Mesothelial cell of epicardium (in vitro differentiated cells): Measurements from ENCODE around the gene PGAM2. TPM values are rescaled to one million over a fixed set of nuclear protein-coding genes. Genes with fewer than 3 reads are reported as not detected.

Source experiments
- DNase-seq, 2 experiments: peaks; one replicate each; pipeline ENCODE4 v3.0.0; 2021; ENCODE audit warnings: low spot score in 2 of 2; ENCODE audit not compliant: unreplicated experiment in 2 of 2
- H3K27ac Mint-ChIP-seq: 2 replicates; pipeline ENCODE4 v1.8.0; 2021; ENCODE audit warnings: mixed read lengths
- H3K27me3 Mint-ChIP-seq: 2 replicates; pipeline ENCODE4 v1.8.0; 2021; ENCODE audit warnings: low read depth, mixed read lengths
- H3K36me3 Mint-ChIP-seq: 2 replicates; pipeline ENCODE4 v1.8.0; 2021; ENCODE audit warnings: mixed read lengths
- H3K4me1 Mint-ChIP-seq: 2 replicates; pipeline ENCODE4 v1.8.0; 2021; ENCODE audit warnings: mixed read lengths
- H3K4me3 Mint-ChIP-seq: 2 replicates; pipeline ENCODE4 v1.8.0; 2021; ENCODE audit warnings: mild to moderate bottlenecking, moderate library complexity, mixed read lengths
- H3K9me3 Mint-ChIP-seq: 2 replicates; pipeline ENCODE4 v1.8.0; 2021; ENCODE audit warnings: mixed read lengths
- total RNA-seq: library from RNA; stranded (reverse); gene quantifications from 3 replicates; pipeline ENCODE4 v1.2.1, GENCODE V29; 2021
- TF ChIP-seq, protein P1 (sequence below): fragments of 200-600 bp; sonication (generic); IDR thresholded peaks from one replicate; pipeline ENCODE4 v1.5.0; 2021; ENCODE audit warnings: antibody characterized with exemption; ENCODE audit not compliant: unreplicated experiment

Gene PGAM2
- total RNA-seq = 0.99 to 1.7 TPM (median 1.2 TPM) in 3 replicates

DNA sequence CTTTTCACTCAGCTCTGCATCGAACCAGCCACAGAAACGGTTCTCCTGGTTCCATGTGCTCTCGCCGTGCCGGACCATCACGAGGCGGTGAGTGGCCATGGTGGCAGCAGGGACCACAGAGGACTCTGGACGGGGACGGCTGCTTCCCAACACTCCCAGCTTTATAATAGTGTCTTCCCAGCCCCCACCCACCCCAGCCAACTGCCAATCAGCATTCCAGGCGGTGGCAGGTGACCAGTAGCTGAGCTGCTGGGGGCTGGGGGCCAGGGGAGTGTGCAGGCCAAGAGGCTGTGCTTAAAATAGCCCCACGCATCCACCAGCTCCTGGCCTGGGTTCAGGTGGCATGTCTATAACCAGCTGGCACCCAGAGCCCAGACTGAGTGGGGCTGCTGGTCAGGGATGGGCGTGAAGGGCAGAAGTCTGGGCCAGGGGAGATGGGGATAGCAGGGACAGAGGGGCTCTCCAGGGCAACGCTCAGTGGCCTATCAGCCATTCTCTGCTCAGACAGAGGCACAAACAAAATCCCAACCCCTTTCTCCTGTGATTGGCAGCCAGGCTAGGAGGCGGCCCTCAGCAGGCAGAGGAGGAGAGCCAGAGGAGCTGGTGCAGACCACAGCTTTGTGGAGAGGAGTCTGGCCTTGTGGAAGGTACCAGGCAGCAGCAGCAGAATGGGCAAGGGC, at the start of gene PGAM2:
Gene PGAM2, minus strand, starts transcription at position 137 of the 680 bp plus-strand sequence. Its CDS starts 38 bp downstream, at position 99.
- Mint-ChIP-seq H3K4me3 (no peak within 1 kb of the TSS), H3K9me3 (no peaks in the 10 kb centered on the region), H3K27me3 (peaks cover 9% of the 10 kb centered on the region), H3K4me1 (peaks cover 13% of the 10 kb centered on the region), H3K36me3 (no peaks in the 10 kb centered on the region), H3K27ac (no peak within 1 kb of the TSS)
- no peak for DNase-seq
- TF ChIP-seq, protein P1, sequence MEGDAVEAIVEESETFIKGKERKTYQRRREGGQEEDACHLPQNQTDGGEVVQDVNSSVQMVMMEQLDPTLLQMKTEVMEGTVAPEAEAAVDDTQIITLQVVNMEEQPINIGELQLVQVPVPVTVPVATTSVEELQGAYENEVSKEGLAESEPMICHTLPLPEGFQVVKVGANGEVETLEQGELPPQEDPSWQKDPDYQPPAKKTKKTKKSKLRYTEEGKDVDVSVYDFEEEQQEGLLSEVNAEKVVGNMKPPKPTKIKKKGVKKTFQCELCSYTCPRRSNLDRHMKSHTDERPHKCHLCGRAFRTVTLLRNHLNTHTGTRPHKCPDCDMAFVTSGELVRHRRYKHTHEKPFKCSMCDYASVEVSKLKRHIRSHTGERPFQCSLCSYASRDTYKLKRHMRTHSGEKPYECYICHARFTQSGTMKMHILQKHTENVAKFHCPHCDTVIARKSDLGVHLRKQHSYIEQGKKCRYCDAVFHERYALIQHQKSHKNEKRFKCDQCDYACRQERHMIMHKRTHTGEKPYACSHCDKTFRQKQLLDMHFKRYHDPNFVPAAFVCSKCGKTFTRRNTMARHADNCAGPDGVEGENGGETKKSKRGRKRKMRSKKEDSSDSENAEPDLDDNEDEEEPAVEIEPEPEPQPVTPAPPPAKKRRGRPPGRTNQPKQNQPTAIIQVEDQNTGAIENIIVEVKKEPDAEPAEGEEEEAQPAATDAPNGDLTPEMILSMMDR = no peak

GRCh38 chr7:44114586-44115310, 49.4 kb upstream of the PGAM2 start:
- Mint-ChIP-seq H3K4me3 (no peak overlapping the region), H3K9me3 (no peaks in the 10 kb centered on the region), H3K36me3 (peaks cover 35% of the 10 kb centered on the region), H3K27me3 (no peaks in the 10 kb centered on the region), H3K4me1 (peaks cover under 1% of the 10 kb centered on the region), H3K27ac (no peak overlapping the region)
- DNase-seq = no peak
- TF ChIP-seq, protein P1 = no peak

DNA sequence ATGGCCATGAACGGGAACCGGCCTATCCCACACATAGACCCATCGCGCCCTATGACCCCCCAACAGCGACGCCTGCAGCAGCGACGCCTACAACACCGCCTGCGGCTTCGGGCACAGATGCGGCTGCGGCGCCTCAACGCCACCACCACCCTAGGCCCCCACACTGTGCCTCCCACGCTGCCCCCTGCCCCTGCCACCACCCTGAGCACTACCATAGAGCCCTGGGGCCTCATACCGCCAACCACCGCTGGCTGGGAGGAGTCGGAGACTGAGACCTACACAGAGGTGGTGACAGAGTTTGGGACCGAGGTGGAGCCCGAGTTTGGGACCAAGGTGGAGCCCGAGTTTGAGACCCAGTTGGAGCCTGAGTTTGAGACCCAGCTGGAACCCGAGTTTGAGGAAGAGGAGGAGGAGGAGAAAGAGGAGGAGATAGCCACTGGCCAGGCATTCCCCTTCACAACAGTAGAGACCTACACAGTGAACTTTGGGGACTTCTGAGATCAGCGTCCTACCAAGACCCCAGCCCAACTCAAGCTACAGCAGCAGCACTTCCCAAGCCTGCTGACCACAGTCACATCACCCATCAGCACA, 48.5 kb upstream of the PGAM2 start:
- TF ChIP-seq, protein P1 = no peak
- DNase-seq = no peak
- no peak overlapping the region for H3K27ac Mint-ChIP-seq
- H3K4me1 Mint-ChIP-seq = no peaks in the 10 kb centered on the region
- no peaks in the 10 kb centered on the region for H3K27me3 Mint-ChIP-seq
- H3K36me3 Mint-ChIP-seq = peaks cover 27% of the 10 kb centered on the region
- H3K4me3 Mint-ChIP-seq = no peak overlapping the region
- no peaks in the 10 kb centered on the region for H3K9me3 Mint-ChIP-seq

GRCh38 chr7:44112997-44113763, 47.8 kb upstream of the PGAM2 start:
- Mint-ChIP-seq H3K27ac (no peak overlapping the region), H3K4me1 (no peaks in the 10 kb centered on the region), H3K4me3 (no peak overlapping the region), H3K36me3 (peaks cover 26% of the 10 kb centered on the region), H3K9me3 (no peaks in the 10 kb centered on the region), H3K27me3 (no peaks in the 10 kb centered on the region)
- no peak for DNase-seq
- TF ChIP-seq, protein P1 = no peak

GRCh38 chr7:44112231-44112996, 47.0 kb upstream of the PGAM2 start:
- no peak overlapping the region for H3K4me3 Mint-ChIP-seq
- H3K9me3 Mint-ChIP-seq = no peaks in the 10 kb centered on the region
- peaks cover 22% of the 10 kb centered on the region for H3K36me3 Mint-ChIP-seq
- no peak for DNase-seq
- H3K27ac Mint-ChIP-seq = no peak overlapping the region
- no peaks in the 10 kb centered on the region for H3K4me1 Mint-ChIP-seq
- H3K27me3 Mint-ChIP-seq = no peaks in the 10 kb centered on the region
- TF ChIP-seq, protein P1 = no peak
